Neural progenitor cell (in vitro differentiated cells): ENCODE measurements around the gene PPARG.

Experiments
- CTCF ChIP-seq: fragments of 200-600 bp; sonication (generic); IDR thresholded peaks from 2 replicates; pipeline ENCODE4 v1.5.1; 2017; ENCODE audit warnings: antibody characterized with exemption, mild to moderate bottlenecking
- EZH2 ChIP-seq: fragments of 200-600 bp; sonication (generic); IDR thresholded peaks from 2 replicates; pipeline ENCODE4 v1.6.1; 2017; ENCODE audit warnings: antibody characterized with exemption, mild to moderate bottlenecking, moderate library complexity
- EZH2phosphoT487 ChIP-seq: fragments of 200-600 bp; sonication (generic); IDR thresholded peaks from 2 replicates; pipeline ENCODE4 v1.6.1; 2017; ENCODE audit warnings: antibody characterized with exemption

DNA sequence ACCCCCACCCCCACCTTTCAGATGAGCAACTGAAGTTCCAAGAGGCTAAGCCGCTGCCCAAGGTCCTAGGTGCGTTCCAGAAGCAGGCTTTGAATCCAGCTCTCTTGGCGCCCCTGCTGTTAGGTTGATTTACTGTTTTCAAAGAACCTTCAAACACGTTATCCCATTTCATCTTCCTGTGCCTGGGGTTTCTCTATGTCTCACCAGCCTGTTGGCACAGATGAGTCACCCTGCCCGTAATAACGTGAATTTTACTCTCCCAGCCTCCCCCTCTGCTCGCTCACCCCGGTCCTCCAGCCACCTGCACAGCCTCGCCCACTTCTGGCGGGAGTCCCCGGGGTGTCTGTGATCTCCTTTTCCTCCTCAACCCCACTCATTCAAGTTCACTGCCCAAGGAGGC lies 182.4 kb downstream of the PPARG start:
- TF ChIP-seq CTCF, result no peak
- TF ChIP-seq EZH2, result no peak
- TF ChIP-seq EZH2phosphoT487, result no peak
